DMS79 (cell line): Measurements from ENCODE around the gene ADAMTS7.
"Not testable (repeated sequence)": the region's sequence is repeated elsewhere in the genome, so short reads cannot be mapped to it uniquely, and the experiment has no call there.

Experiments
- DNase-seq: peaks from one replicate; lab custom pipeline; 2025; lab: John Stamatoyannopoulos, UW

ADAMTS7 gene

GRCh38 chr15:78811124-78811824 is at the start of gene ADAMTS7:
Gene ADAMTS7 (minus strand): TSS chr15:78811464. CDS start chr15:78811220, 244 bp downstream.
- no peak for DNase-seq

- no peak for DNase-seq
Measured at GRCh38 chr15:78859971-78860719, 48.9 kb upstream of the ADAMTS7 start.

- DNase-seq, result no peak
Measured at GRCh38 chr15:78855746-78856145, 44.5 kb upstream of the ADAMTS7 start.

- no peak for DNase-seq
Measured at GRCh38 chr15:78854833-78855372, 43.6 kb upstream of the ADAMTS7 start.

GRCh38 chr15:78853500-78853899 is 42.2 kb upstream of the ADAMTS7 start:
- DNase-seq, result no peak

GRCh38 chr15:78850941-78851755 is 39.9 kb upstream of the ADAMTS7 start:
- no peak for DNase-seq

GRCh38 chr15:78850352-78850751 is 39.1 kb upstream of the ADAMTS7 start:
- no peak for DNase-seq

GRCh38 chr15:78847387-78847906 is 36.2 kb upstream of the ADAMTS7 start:
- not testable (repeated sequence) for DNase-seq

- not testable (repeated sequence) for DNase-seq
Measured at GRCh38 chr15:78846906-78847305, 35.6 kb upstream of the ADAMTS7 start.

GRCh38 chr15:78842519-78842918 is 31.3 kb upstream of the ADAMTS7 start:
- no peak for DNase-seq

- DNase-seq, result no peak
Measured at GRCh38 chr15:78841891-78842290, 30.6 kb upstream of the ADAMTS7 start.

- DNase-seq, result no peak
Measured at GRCh38 chr15:78841376-78841706, 30.1 kb upstream of the ADAMTS7 start.

- DNase-seq, result no peak
Measured at GRCh38 chr15:78840661-78841375, 29.6 kb upstream of the ADAMTS7 start.

- DNase-seq, result not testable (repeated sequence)
Measured at GRCh38 chr15:78839151-78839550, 27.9 kb upstream of the ADAMTS7 start.

GRCh38 chr15:78838489-78838888 is 27.2 kb upstream of the ADAMTS7 start:
- no peak for DNase-seq

GRCh38 chr15:78837543-78837942 is 26.3 kb upstream of the ADAMTS7 start:
- DNase-seq, result no peak

- no peak for DNase-seq
Measured at GRCh38 chr15:78837131-78837530, 25.9 kb upstream of the ADAMTS7 start.

- no peak for DNase-seq
Measured at GRCh38 chr15:78836333-78836732, 25.1 kb upstream of the ADAMTS7 start.

- DNase-seq, result no peak
Measured at GRCh38 chr15:78831229-78832207, 20.3 kb upstream of the ADAMTS7 start.

- no peak for DNase-seq
Measured at GRCh38 chr15:78830514-78831228, 19.4 kb upstream of the ADAMTS7 start.
